Endothelial cell of umbilical vein (primary cell): ENCODE data around the gene RBMS3. TPM values are rescaled to one million over a fixed set of nuclear protein-coding genes. Genes with fewer than 3 reads are reported as not detected.
A peak's percentile ranks its signal among the peaks of the same experiment; 100 is the strongest.

Experiments used
- BruUV-seq: library from RNA; stranded (reverse); fragments of 400-500 nt; replicated peaks from 2 replicates; lab custom pipeline; 2021; lab: Mats Ljungman, UMichigan
- CTCF ChIA-PET: fragments of 300-600, 350-600 bp; sonication (Branson Sonifier 250); formaldehyde crosslinking; loops from one replicate; lab custom pipeline; 2021; ENCODE audit warnings: antibody characterized with exemption, inconsistent platforms; lab: Charles Lee
- POLR2A ChIA-PET: fragments of 300-600, 350-600 bp; sonication (Branson Sonifier 250); formaldehyde crosslinking; loops from one replicate; lab custom pipeline; 2021; ENCODE audit warnings: antibody characterized with exemption, inconsistent platforms; lab: Charles Lee
- DNase-seq: peaks from one replicate; pipeline ENCODE4 v3.0.0-alpha.2; 2011; ENCODE audit warnings: low read depth, low spot score
- FAIRE-seq: peaks from 2 replicates; lab custom pipeline; 2011; peaks lifted over from hg19 to GRCh38; lab: Jason Lieb, UNC
- H2AFZ ChIP-seq: 2 replicates; pipeline ENCODE4 v1.6.0; 2012; ENCODE audit warnings: low read depth, low read length, control low read depth, inconsistent platforms
- H3K27ac ChIP-seq: 2 replicates; pipeline ENCODE4 v1.5.1; 2011; ENCODE audit warnings: low read depth, mild to moderate bottlenecking, control low read depth, low read length, moderate library complexity; ENCODE audit not compliant: insufficient read depth
- H3K27me3 ChIP-seq, 2 experiments: 2 replicates each; pipeline versions ENCODE4 v1.6.0 to v1.6.1; 2011; ENCODE audit warnings: low read length in 2 of 2, mixed read lengths in 1 of 2; ENCODE audit not compliant: control insufficient read depth in 2 of 2, insufficient read depth in 2 of 2
- H3K36me3 ChIP-seq, 2 experiments: 2 replicates in 1 of 2; 3 replicates in 1 of 2; pipeline ENCODE4 v1.5.1; 2011; ENCODE audit warnings: low read length in 2 of 2, mild to moderate bottlenecking in 1 of 2, moderate library complexity in 1 of 2; ENCODE audit not compliant: control insufficient read depth in 2 of 2, insufficient read depth in 2 of 2; ENCODE audit errors: extremely low read depth in 1 of 2
- H3K4me1 ChIP-seq: 3 replicates; pipeline ENCODE4 v1.5.1; 2011; ENCODE audit warnings: mild to moderate bottlenecking, low read length; ENCODE audit not compliant: control insufficient read depth, insufficient read depth; ENCODE audit errors: extremely low read depth
- H3K4me2 ChIP-seq: 2 replicates; pipeline ENCODE4 v1.6.1; 2011; ENCODE audit warnings: low read length, control low read depth, mixed read lengths; ENCODE audit not compliant: insufficient read depth
- H3K4me3 ChIP-seq, 3 experiments: fragments of 200-600 bp in 1 of 3; sonication (generic), shearing (Covaris generic) in 1 of 3; replicated peaks in 1 of 3; 2 replicates each; pipeline ENCODE4 v1.5.1; 2011 to 2016; ENCODE audit warnings: control low read depth in 3 of 3, low read length in 3 of 3, mild to moderate bottlenecking in 2 of 3, inconsistent platforms in 1 of 3, low read depth in 1 of 3, moderate library complexity in 1 of 3; ENCODE audit not compliant: insufficient read depth in 1 of 3
- H3K79me2 ChIP-seq: 2 replicates; pipeline ENCODE4 v1.6.0; 2012; ENCODE audit warnings: low read length, inconsistent platforms; ENCODE audit not compliant: control insufficient read depth, insufficient read depth
- H3K9ac ChIP-seq: replicated peaks from 2 replicates; pipeline ENCODE3; 2011; ENCODE audit warnings: low read length, control low read depth; ENCODE audit not compliant: insufficient read depth; ENCODE audit errors: extremely low read depth
- H3K9me1 ChIP-seq: replicated peaks from 3 replicates; pipeline ENCODE4 v1.6.0; 2011; ENCODE audit warnings: mild to moderate bottlenecking, low read length; ENCODE audit not compliant: control insufficient read depth, insufficient read depth; ENCODE audit errors: extremely low read depth
- H3K9me3 ChIP-seq: replicated peaks from 2 replicates; pipeline ENCODE4 v1.5.1; 2012; ENCODE audit warnings: low read length, inconsistent platforms; ENCODE audit not compliant: control insufficient read depth, insufficient read depth
- H4K20me1 ChIP-seq: replicated peaks from 2 replicates; pipeline ENCODE3; 2011; ENCODE audit warnings: mild to moderate bottlenecking, low read length; ENCODE audit not compliant: control insufficient read depth, insufficient read depth; ENCODE audit errors: extremely low read depth
- EZH2 ChIP-seq: IDR thresholded peaks from 2 replicates; pipeline ENCODE4 v1.6.1; 2012; ENCODE audit warnings: borderline replicate concordance, low read depth, mild to moderate bottlenecking, moderate library complexity, low read length, inconsistent platforms; ENCODE audit not compliant: severe bottlenecking
- GATA2 ChIP-seq: IDR thresholded peaks from 2 replicates; pipeline ENCODE4 v1.7.0; 2011; ENCODE audit warnings: low read depth, mild to moderate bottlenecking, moderate library complexity, mixed read lengths, low read length; ENCODE audit not compliant: insufficient read length, insufficient read depth
- JUN ChIP-seq: IDR thresholded peaks from 2 replicates; pipeline ENCODE4 v1.6.1; 2011; ENCODE audit warnings: borderline replicate concordance, low read depth; ENCODE audit not compliant: insufficient read length, insufficient read depth
- POLR2AphosphoS5 ChIP-seq: IDR thresholded peaks from 2 replicates; pipeline ENCODE4 v1.6.1; 2012; ENCODE audit warnings: low read depth, mild to moderate bottlenecking, control low read depth, low read length, moderate library complexity; ENCODE audit not compliant: insufficient read depth
- dilution Hi-C: fragments of 300-500 bp; cut with MboI; formaldehyde crosslinking; loops from one replicate; pipeline ENCODE4 v1.15.0; 2019; ENCODE audit warnings: low sequenced_read_pairs; ENCODE audit not compliant: extremely low pct_ligation_motif_present
- intact Hi-C: fragments of 100-400 bp; cut with micrococcal nuclease; formaldehyde crosslinking; loops from one replicate; pipeline ENCODE4 v1.10.0; 2022
- polyA plus RNA-seq, 4 experiments: library from polyadenylated mRNA; depleted of rRNA in 3 of 4; stranded (reverse) in 3 of 4; unstranded in 1 of 4; fragments of >200 nt; gene quantifications; 2 replicates each; pipeline versions ENCODE4 v1.2.1 to v1.2.3, GENCODE V29; 2011 to 2012; ENCODE audit warnings: missing spikeins in 1 of 4
- total RNA-seq: library from RNA; stranded (reverse); gene quantifications from 2 replicates; pipeline ENCODE4 v1.2.3, GENCODE V29; 2021

Gene RBMS3
- total and polyA plus RNA-seq, 2 donors (not counting 3 experiments of a cell fraction or from before 2014, with no cell fraction given): 13.6 to 42.3 TPM

- BruUV-seq: no TSS peak
- H3K4me1 ChIP-seq: peaks cover 26% of the 10 kb centered on the region
- no peak overlapping the region for H3K9ac ChIP-seq
- H3K4me3 ChIP-seq: no peak overlapping the region
- ChIA-PET CTCF (interaction anchor here (1.5 to 1.8 kb wide), 2 partner anchors 9 to 14 kb away, joined by 3 to 4 read pairs; no protein-coding TSS in a partner anchor), POLR2A (no interaction called here)
- FAIRE-seq: peak; percentile 74
- H3K4me2 ChIP-seq: peak overlapping the region; percentile 31
- H3K79me2 ChIP-seq: no peaks in the 10 kb centered on the region
- H4K20me1 ChIP-seq: no peaks in the 10 kb centered on the region
- no peak overlapping the region for H2AFZ ChIP-seq
- no peaks in the 10 kb centered on the region for H3K36me3 ChIP-seq
- dilution Hi-C loops (no loop called here), intact Hi-C loops (no loop called here)
- peak overlapping the region; percentile 1 for H3K27ac ChIP-seq
- H3K9me1 ChIP-seq: no peaks in the 10 kb centered on the region
- TF ChIP-seq GATA2 (peak; percentile 62), EZH2 (no peak)
- H3K9me3 ChIP-seq: no peaks in the 10 kb centered on the region
- H3K27me3 ChIP-seq: no peaks in the 10 kb centered on the region
- peak; percentile 75 for DNase-seq
These were observed 255.3 kb downstream of the RBMS3 start for GRCh38 chr3:29536016-29536758.

GRCh38 chr3:29537889-29538609, 257.2 kb downstream of the RBMS3 start:
- H3K4me2 ChIP-seq: peak overlapping the region; percentile 58
- ChIA-PET POLR2A (interaction anchor here (0.6 kb wide), 1 partner anchor 258 kb away, joined by 3 read pairs; no protein-coding TSS in a partner anchor), CTCF (interaction anchor here (1.2 to 1.5 kb wide), 5 partner anchors 9 to 621 kb away, joined by 3 to 6 read pairs (median 3); no protein-coding TSS in a partner anchor)
- H3K4me1 ChIP-seq: peaks cover 26% of the 10 kb centered on the region
- FAIRE-seq (no peak), DNase-seq (peak; percentile 77)
- H3K9me1 ChIP-seq: no peaks in the 10 kb centered on the region
- no peak for TF ChIP-seq POLR2AphosphoS5
- peak; percentile 5 for TF ChIP-seq JUN
- H3K9ac ChIP-seq: no peak overlapping the region
- intact Hi-C loops (loop anchor here (1.0 to 2.0 kb wide), 2 partner anchors 157 to 219 kb away; no protein-coding TSS in a partner anchor), dilution Hi-C loops (no loop called here)
- H3K79me2 ChIP-seq: no peaks in the 10 kb centered on the region
- H3K4me3 ChIP-seq: no peak overlapping the region
- no peaks in the 10 kb centered on the region for H4K20me1 ChIP-seq
- no peaks in the 10 kb centered on the region for H3K36me3 ChIP-seq
- no peaks in the 10 kb centered on the region for H3K27me3 ChIP-seq
- no peaks in the 10 kb centered on the region for H3K9me3 ChIP-seq
- H2AFZ ChIP-seq: no peak overlapping the region
- BruUV-seq: no TSS peak
- peak overlapping the region; percentile 40 for H3K27ac ChIP-seq
